ENCODE measurements around the gene CST7.

GRCh38 chr20:24936526-24937407, 12.3 kb upstream of the CST7 start:
- TF ChIP-seq EZH2phosphoT487 (IDR thresholded peaks at IDR 0.05; ENCODE audit: unreplicated experiment) (no peak), EZH2 (IDR thresholded peaks at IDR 0.05; ENCODE audit: low read depth, unreplicated experiment) (no peak), CTCF (conservative IDR thresholded peaks at IDR 0.05; ENCODE audit: low read depth in 2 of 2) (no peak), POLR2AphosphoS5 (IDR thresholded peaks at IDR 0.05; ENCODE audit: low read depth) (no peak), STAT1 (IDR thresholded peaks at IDR 0.05; ENCODE audit: unreplicated experiment) (no peak), NANOG (IDR thresholded peaks at IDR 0.05; ENCODE audit: borderline replicate concordance) (no peak), ZNF331 (CRISPR knock-in tag; IDR thresholded peaks at IDR 0.05; ENCODE audit: low read depth) (no peak), ZNF462 (CRISPR knock-in tag; IDR thresholded peaks at IDR 0.05) (no peak), JUNB (IDR thresholded peaks at IDR 0.05; ENCODE audit: unreplicated experiment) (no peak)
- TF ChIP-seq, protein P1, sequence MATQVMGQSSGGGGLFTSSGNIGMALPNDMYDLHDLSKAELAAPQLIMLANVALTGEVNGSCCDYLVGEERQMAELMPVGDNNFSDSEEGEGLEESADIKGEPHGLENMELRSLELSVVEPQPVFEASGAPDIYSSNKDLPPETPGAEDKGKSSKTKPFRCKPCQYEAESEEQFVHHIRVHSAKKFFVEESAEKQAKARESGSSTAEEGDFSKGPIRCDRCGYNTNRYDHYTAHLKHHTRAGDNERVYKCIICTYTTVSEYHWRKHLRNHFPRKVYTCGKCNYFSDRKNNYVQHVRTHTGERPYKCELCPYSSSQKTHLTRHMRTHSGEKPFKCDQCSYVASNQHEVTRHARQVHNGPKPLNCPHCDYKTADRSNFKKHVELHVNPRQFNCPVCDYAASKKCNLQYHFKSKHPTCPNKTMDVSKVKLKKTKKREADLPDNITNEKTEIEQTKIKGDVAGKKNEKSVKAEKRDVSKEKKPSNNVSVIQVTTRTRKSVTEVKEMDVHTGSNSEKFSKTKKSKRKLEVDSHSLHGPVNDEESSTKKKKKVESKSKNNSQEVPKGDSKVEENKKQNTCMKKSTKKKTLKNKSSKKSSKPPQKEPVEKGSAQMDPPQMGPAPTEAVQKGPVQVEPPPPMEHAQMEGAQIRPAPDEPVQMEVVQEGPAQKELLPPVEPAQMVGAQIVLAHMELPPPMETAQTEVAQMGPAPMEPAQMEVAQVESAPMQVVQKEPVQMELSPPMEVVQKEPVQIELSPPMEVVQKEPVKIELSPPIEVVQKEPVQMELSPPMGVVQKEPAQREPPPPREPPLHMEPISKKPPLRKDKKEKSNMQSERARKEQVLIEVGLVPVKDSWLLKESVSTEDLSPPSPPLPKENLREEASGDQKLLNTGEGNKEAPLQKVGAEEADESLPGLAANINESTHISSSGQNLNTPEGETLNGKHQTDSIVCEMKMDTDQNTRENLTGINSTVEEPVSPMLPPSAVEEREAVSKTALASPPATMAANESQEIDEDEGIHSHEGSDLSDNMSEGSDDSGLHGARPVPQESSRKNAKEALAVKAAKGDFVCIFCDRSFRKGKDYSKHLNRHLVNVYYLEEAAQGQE (IDR thresholded peaks at IDR 0.05; ENCODE audit: unreplicated experiment): no peak
- TF ChIP-seq, protein P2, sequence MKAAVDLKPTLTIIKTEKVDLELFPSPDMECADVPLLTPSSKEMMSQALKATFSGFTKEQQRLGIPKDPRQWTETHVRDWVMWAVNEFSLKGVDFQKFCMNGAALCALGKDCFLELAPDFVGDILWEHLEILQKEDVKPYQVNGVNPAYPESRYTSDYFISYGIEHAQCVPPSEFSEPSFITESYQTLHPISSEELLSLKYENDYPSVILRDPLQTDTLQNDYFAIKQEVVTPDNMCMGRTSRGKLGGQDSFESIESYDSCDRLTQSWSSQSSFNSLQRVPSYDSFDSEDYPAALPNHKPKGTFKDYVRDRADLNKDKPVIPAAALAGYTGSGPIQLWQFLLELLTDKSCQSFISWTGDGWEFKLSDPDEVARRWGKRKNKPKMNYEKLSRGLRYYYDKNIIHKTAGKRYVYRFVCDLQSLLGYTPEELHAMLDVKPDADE (IDR thresholded peaks at IDR 0.05): no peak
